Prostate gland (tissue), 2 donors: ENCODE measurements around the gene DNAJC11. TPM values are rescaled to one million over a fixed set of nuclear protein-coding genes. Genes with fewer than 3 reads are reported as not detected.

Experiments
- DNase-seq: peaks from one replicate; pipeline ENCODE4 v3.0.0-alpha.2; 2019; ENCODE audit warnings: low spot score
- H3K27ac ChIP-seq, 2 donors: fragments of 200-600 bp; sonication (generic); 2 replicates each; pipeline ENCODE4 v1.5.1; 2017 to 2019
- H3K27me3 ChIP-seq: fragments of 200-600 bp; sonication (generic); replicated peaks from 2 replicates; pipeline ENCODE4 v1.5.1; 2019; ENCODE audit not compliant: insufficient read depth
- H3K36me3 ChIP-seq, 2 donors: fragments of 200-600 bp; sonication (generic); 1 replicate in 1 of 2; 2 replicates in 1 of 2; pipeline versions ENCODE4 v1.5.1 to v1.8.1; 2017 to 2019
- H3K4me1 ChIP-seq: fragments of 200-600 bp; sonication (generic); replicated peaks from 2 replicates; pipeline ENCODE4 v1.5.1; 2019
- H3K4me3 ChIP-seq, 2 donors: fragments of 200-600 bp; sonication (generic); 2 replicates each; pipeline ENCODE4 v1.5.1; 2017 to 2019
- H3K9me3 ChIP-seq: fragments of 200-600 bp; sonication (generic); 2 replicates; pipeline ENCODE4 v1.5.1; 2017
- POLR2A ChIP-seq: fragments of 450-650 bp; IDR thresholded peaks from one replicate; pipeline ENCODE4 v1.6.1; 2016; ENCODE audit warnings: antibody characterized with exemption, mild to moderate bottlenecking
- POLR2AphosphoS5 ChIP-seq: sonication (generic); formaldehyde crosslinking; IDR thresholded peaks from one replicate; pipeline ENCODE4 v1.6.1; 2017; ENCODE audit warnings: antibody characterized with exemption
- WGBS: methylation state at CpG from one replicate; pipeline ENCODE4 v1.1.5; 2018; 5-methylcytosine and 5-hydroxymethylcytosine counted together
- intact Hi-C: fragments of 100-400 bp; cut with DNase I; formaldehyde crosslinking; loops from one replicate; pipeline ENCODE4 v1.14.2; 2022
- total RNA-seq, 2 donors: library from RNA; depleted of rRNA; stranded (reverse); fragments of >200 nt; gene quantifications; one replicate each; pipeline ENCODE4 v1.1.0, GENCODE V29; 2016
- TF ChIP-seq, protein P1 (sequence below), 4 experiments: fragments of 200-600 bp in 2 of 4; fragments of 450-650 bp in 2 of 4; sonication (generic) in 2 of 4; IDR thresholded peaks; 1 replicate in 3 of 4; 2 replicates in 1 of 4; pipeline ENCODE4 v1.5.1; 2016 to 2019; ENCODE audit warnings: antibody characterized with exemption in 4 of 4, mild to moderate bottlenecking in 2 of 4, moderate library complexity in 2 of 4

DNAJC11 gene
- total RNA-seq, 2 donors from 2014 or later: 32.9 to 52.8 TPM

DNA sequence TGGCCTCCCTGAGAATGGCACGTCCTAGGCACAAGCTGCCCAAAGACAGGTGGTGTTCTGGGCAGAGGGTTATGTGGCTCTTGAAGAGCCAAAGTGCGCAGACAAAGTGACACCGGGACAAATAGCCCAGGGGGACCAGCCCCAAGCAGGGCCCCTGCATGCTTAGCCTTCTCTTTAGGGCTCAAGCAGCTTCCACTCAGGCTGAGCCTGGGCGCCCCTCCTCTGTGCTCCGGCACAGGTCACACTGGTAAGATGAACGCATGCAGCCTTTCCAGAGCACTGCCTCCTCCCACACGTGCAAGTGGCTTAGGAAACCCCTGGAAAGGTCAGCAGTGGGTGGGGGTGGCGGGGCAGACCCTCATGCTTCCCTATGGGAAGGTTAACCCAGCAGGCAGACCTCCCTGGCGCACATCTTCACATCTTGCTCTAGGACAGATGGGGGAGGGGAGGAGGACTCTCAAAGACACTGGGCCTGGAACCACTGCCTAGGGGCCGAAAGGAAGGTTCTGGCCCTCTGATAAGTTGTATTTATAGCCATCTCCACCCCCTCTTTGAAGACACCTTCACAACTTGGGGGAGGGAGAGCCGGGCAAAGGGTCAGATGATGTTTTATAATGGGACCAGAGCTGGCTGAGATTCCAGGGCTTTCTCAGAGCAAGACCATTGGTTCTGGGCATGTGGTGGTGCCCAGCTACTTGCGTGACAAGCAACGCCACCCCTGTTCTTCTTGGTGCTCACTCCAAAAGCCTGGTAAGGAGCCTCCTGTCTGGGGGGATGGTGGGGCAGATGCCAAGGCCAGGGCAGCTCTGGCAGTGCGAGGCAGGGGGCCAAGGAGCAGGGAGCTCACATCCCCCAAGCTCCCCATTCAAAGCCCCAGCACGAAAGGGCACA is 104.5 kb downstream of the DNAJC11 start:
- TF ChIP-seq POLR2AphosphoS5: no peak
- no peak for TF ChIP-seq POLR2A
- no peak for DNase-seq
- Histone ChIP-seq H3K9me3 (no peaks in the 10 kb centered on the region), H3K36me3 (peaks cover 16 to 40% of the 10 kb centered on the region in 2 donors), H3K27ac (peak overlapping the region in 1 of 2 donors; percentile 4), H3K4me1 (peaks cover 30% of the 10 kb centered on the region), H3K4me3 (no peak overlapping the region), H3K27me3 (no peaks in the 10 kb centered on the region)
- intact Hi-C loops: no loop called here
- 75% methylated on average over 15 of the region's 15 CpGs for WGBS

- Histone ChIP-seq H3K4me3 (no peak overlapping the region), H3K27me3 (no peaks in the 10 kb centered on the region), H3K4me1 (peaks cover 30% of the 10 kb centered on the region), H3K27ac (no peak overlapping the region), H3K9me3 (no peaks in the 10 kb centered on the region), H3K36me3 (peaks cover 16 to 40% of the 10 kb centered on the region in 2 donors)
- intact Hi-C loops: no loop called here
- 48% methylated on average over 7 of the region's 7 CpGs for WGBS
- TF ChIP-seq POLR2AphosphoS5 (no peak), POLR2A (no peak)
- TF ChIP-seq, protein P1, sequence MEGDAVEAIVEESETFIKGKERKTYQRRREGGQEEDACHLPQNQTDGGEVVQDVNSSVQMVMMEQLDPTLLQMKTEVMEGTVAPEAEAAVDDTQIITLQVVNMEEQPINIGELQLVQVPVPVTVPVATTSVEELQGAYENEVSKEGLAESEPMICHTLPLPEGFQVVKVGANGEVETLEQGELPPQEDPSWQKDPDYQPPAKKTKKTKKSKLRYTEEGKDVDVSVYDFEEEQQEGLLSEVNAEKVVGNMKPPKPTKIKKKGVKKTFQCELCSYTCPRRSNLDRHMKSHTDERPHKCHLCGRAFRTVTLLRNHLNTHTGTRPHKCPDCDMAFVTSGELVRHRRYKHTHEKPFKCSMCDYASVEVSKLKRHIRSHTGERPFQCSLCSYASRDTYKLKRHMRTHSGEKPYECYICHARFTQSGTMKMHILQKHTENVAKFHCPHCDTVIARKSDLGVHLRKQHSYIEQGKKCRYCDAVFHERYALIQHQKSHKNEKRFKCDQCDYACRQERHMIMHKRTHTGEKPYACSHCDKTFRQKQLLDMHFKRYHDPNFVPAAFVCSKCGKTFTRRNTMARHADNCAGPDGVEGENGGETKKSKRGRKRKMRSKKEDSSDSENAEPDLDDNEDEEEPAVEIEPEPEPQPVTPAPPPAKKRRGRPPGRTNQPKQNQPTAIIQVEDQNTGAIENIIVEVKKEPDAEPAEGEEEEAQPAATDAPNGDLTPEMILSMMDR (IDR thresholded peaks at IDR 0.05): no peak
- no peak for DNase-seq
Measured at GRCh38 chr1:6596351-6596750, 105.3 kb downstream of the DNAJC11 start.

GRCh38 chr1:6594977-6595740 is 106.5 kb downstream of the DNAJC11 start:
- peaks cover 17 to 40% of the 10 kb centered on the region in 2 donors for H3K36me3 ChIP-seq

GRCh38 chr1:6593810-6594209 is 107.8 kb downstream of the DNAJC11 start:
- H3K9me3 ChIP-seq: no peaks in the 10 kb centered on the region
- H3K4me3 ChIP-seq: no peak overlapping the region
- H3K27me3 ChIP-seq: no peaks in the 10 kb centered on the region
- peaks cover 20 to 44% of the 10 kb centered on the region in 2 donors for H3K36me3 ChIP-seq
- peaks cover 24% of the 10 kb centered on the region for H3K4me1 ChIP-seq
- TF ChIP-seq POLR2A (no peak), POLR2AphosphoS5 (no peak)
- TF ChIP-seq, protein P1 (IDR thresholded peaks at IDR 0.05): no peak
- DNase-seq: no peak
- intact Hi-C loops: no loop called here
- H3K27ac ChIP-seq: no peak overlapping the region
- WGBS: 91% methylated on average over 15 of the region's 15 CpGs

More at GRCh38 chr1:6594977-6595740, 106.5 kb downstream of the DNAJC11 start:
- intact Hi-C loops: no loop called here
- Histone ChIP-seq H3K27me3 (no peaks in the 10 kb centered on the region), H3K9me3 (no peaks in the 10 kb centered on the region), H3K27ac (no peak overlapping the region), H3K4me1 (peaks cover 30% of the 10 kb centered on the region), H3K4me3 (no peak overlapping the region)
- 82% methylated on average over 11 of the region's 11 CpGs for WGBS
- TF ChIP-seq, protein P1 (IDR thresholded peaks at IDR 0.05): no peak
- TF ChIP-seq POLR2AphosphoS5 (peak; percentile 34), POLR2A (no peak)
- DNase-seq: no peak

- H3K9me3 ChIP-seq: no peaks in the 10 kb centered on the region
- peaks cover 18 to 42% of the 10 kb centered on the region in 2 donors for H3K36me3 ChIP-seq
- H3K27ac ChIP-seq: no peak overlapping the region
- H3K4me1 ChIP-seq: peaks cover 23% of the 10 kb centered on the region
- no peak for DNase-seq
- no peaks in the 10 kb centered on the region for H3K27me3 ChIP-seq
- intact Hi-C loops: no loop called here
- H3K4me3 ChIP-seq: no peak overlapping the region
- WGBS: 87% methylated on average over 38 of the region's 38 CpGs
- TF ChIP-seq, protein P1 (IDR thresholded peaks at IDR 0.05): no peak
- no peak for TF ChIP-seq POLR2AphosphoS5
- no peak for TF ChIP-seq POLR2A
Measured at GRCh38 chr1:6592865-6593593, 108.6 kb downstream of the DNAJC11 start.
